Spleen (tissue), 7 donors: ENCODE measurements around the gene HOXD13.
A peak's percentile ranks its signal among the peaks of the same experiment; 100 is the strongest.

Experiments
- CTCF ChIP-seq, 11 experiments: fragments of 200-600 bp in 7 of 11; fragments of 450-650 bp in 4 of 11; sonication (generic) in 4 of 11; IDR thresholded peaks in 8 of 11; conservative IDR thresholded peaks in 3 of 11; 1 replicate in 7 of 11; 2 replicates in 4 of 11; pipeline versions ENCODE4 v1.4.0 to v1.8.0; 2016 to 2021; ENCODE audit warnings: antibody characterized with exemption in 11 of 11, inconsistent platforms in 4 of 11, mild to moderate bottlenecking in 1 of 11
- POLR2A ChIP-seq, 3 donors: fragments of 450-650 bp; IDR thresholded peaks; one replicate each; pipeline ENCODE4 v1.5.1; 2017; ENCODE audit warnings: antibody characterized with exemption in 3 of 3, mild to moderate bottlenecking in 1 of 3
- POLR2AphosphoS5 ChIP-seq, 3 donors: sonication (generic); formaldehyde crosslinking; IDR thresholded peaks; one replicate each; pipeline ENCODE4 v1.5.1; 2017; ENCODE audit warnings: antibody characterized with exemption in 3 of 3
- donor health status: DM: no; HTN: no; CAD: no; lungs with moderate emphysema.
- donor health status: DM: no; HTN: no; CAD: no.
- donor health status: DM: no; HTN: no; CAD: no.

DNA sequence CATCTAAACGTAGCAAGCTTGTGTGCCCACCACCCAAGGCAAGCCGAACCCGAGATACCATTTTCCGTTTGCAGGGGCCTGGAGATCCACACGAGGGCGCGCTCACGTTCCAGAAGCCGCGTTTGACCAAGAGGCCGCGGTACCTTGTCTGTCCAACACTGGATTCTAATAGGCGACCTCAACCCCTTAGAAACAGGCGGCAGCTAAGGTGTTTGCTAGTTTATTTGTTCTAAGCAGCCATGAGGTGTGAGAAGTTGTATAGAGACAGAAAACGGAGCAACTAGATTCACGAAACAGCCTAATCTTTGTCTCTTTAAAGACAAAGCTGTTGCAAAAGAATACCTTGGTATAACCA is 18.8 kb downstream of the HOXD13 start:
- TF ChIP-seq CTCF (IDR thresholded peaks at IDR 0.05 in 8 of 11, conservative IDR thresholded peaks at IDR 0.05 in 3 of 11) (peak in 7 of 11 experiments; percentile 33 to 52 (median 40)), POLR2AphosphoS5 (IDR thresholded peaks at IDR 0.05) (peak in 2 of 3 donors; percentile 30 to 38), POLR2A (IDR thresholded peaks at IDR 0.05) (no peak)
